ENCODE measurements around the gene CCDC78.

DNA sequence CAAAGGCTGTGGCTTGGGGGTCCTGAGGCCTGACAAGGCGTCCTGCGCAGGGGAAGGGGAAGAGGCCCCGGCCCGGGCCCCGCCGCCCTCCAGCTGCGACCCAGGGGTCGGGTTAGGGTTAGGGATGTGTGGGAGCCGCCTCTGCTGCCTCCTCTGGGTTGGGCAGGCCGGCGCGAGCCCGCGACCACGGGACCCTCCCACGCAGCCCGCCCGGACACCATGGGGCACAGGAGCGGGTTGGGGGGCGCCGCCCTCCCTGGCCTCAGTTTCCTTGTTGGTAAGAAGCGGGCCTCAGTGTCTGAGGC lies 14.2 kb upstream of the CCDC78 start:
- TF ChIP-seq GATA2 (IDR thresholded peaks at IDR 0.05; ENCODE audit: insufficient read depth, insufficient read length, low read depth, low read length) (no peak), POLR2A (IDR thresholded peaks at IDR 0.05; ENCODE audit: low read depth, low read length) (no peak), POLR2AphosphoS5 (IDR thresholded peaks at IDR 0.05; ENCODE audit: insufficient read depth, low read depth, low read length) (no peak), MYC (IDR thresholded peaks at IDR 0.05; ENCODE audit: low read depth, low read length) (no peak)
- TF ChIP-seq, protein P1, sequence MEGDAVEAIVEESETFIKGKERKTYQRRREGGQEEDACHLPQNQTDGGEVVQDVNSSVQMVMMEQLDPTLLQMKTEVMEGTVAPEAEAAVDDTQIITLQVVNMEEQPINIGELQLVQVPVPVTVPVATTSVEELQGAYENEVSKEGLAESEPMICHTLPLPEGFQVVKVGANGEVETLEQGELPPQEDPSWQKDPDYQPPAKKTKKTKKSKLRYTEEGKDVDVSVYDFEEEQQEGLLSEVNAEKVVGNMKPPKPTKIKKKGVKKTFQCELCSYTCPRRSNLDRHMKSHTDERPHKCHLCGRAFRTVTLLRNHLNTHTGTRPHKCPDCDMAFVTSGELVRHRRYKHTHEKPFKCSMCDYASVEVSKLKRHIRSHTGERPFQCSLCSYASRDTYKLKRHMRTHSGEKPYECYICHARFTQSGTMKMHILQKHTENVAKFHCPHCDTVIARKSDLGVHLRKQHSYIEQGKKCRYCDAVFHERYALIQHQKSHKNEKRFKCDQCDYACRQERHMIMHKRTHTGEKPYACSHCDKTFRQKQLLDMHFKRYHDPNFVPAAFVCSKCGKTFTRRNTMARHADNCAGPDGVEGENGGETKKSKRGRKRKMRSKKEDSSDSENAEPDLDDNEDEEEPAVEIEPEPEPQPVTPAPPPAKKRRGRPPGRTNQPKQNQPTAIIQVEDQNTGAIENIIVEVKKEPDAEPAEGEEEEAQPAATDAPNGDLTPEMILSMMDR (IDR thresholded peaks at IDR 0.05; ENCODE audit: extremely low read depth in 1 of 2, insufficient read depth in 1 of 2, low read depth in 1 of 2, low read length in 2 of 2), result no peak
